Measurements from ENCODE around the gene ANTKMT.

GRCh38 chr16:710500-711075 lies 10.4 kb upstream of the ANTKMT start:
- TF ChIP-seq POLR2A (IDR thresholded peaks at IDR 0.05) (no peak), CTCF (IDR thresholded peaks at IDR 0.05) (no peak), EP300 (IDR thresholded peaks at IDR 0.05) (no peak)

Data from sigmoid colon (tissue), 4 donors.